ENCODE results near the gene IAH1. TPM values are rescaled to one million over a fixed set of nuclear protein-coding genes. Genes with fewer than 3 reads are reported as not detected.

IAH1 gene
- total RNA-seq, 1 experiment from 2014 or later: 25.0 TPM

DNA sequence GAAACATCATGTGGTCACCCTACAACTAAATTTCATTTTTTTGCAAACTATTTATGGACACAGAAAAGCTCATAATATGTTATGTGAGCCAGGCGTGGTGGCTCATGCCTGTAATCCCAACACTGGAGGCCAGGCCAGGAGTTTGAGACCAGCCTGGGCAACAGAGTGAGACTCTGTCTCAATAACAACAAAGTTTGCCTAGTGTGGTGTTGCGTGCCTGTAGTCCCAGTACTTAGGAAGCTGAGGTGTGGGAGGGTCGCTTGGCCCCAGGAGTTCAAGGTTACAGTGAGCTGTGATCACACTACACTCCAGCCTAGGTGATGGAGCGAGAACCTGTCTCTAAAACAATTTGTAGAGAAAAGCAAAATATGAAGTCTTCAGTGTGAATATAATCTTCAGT, 5.8 kb downstream of the IAH1 start:
- CTCF ChIA-PET: no interaction called here
- H3K4me1 Mint-ChIP-seq (ENCODE audit: low read depth, unreplicated experiment): no peaks in the 10 kb centered on the region
- no peak overlapping the region for H3K4me3 Mint-ChIP-seq (ENCODE audit: low read depth, unreplicated experiment)
- no peak overlapping the region for H3K27ac Mint-ChIP-seq (ENCODE audit: unreplicated experiment)
- H3K36me3 Mint-ChIP-seq (ENCODE audit: insufficient read depth, unreplicated experiment): peaks cover 56% of the 10 kb centered on the region
- BruUV-seq (replicated peaks): no TSS peak
- intact Hi-C loops (cut with micrococcal nuclease; ENCODE audit: unreplicated experiment): no loop called here
- H3K9me3 Mint-ChIP-seq (ENCODE audit: low read depth, unreplicated experiment): peaks cover 3% of the 10 kb centered on the region
- no peak for DNase-seq
- H3K27me3 Mint-ChIP-seq (ENCODE audit: unreplicated experiment): no peaks in the 10 kb centered on the region
- TF ChIP-seq, protein P1, sequence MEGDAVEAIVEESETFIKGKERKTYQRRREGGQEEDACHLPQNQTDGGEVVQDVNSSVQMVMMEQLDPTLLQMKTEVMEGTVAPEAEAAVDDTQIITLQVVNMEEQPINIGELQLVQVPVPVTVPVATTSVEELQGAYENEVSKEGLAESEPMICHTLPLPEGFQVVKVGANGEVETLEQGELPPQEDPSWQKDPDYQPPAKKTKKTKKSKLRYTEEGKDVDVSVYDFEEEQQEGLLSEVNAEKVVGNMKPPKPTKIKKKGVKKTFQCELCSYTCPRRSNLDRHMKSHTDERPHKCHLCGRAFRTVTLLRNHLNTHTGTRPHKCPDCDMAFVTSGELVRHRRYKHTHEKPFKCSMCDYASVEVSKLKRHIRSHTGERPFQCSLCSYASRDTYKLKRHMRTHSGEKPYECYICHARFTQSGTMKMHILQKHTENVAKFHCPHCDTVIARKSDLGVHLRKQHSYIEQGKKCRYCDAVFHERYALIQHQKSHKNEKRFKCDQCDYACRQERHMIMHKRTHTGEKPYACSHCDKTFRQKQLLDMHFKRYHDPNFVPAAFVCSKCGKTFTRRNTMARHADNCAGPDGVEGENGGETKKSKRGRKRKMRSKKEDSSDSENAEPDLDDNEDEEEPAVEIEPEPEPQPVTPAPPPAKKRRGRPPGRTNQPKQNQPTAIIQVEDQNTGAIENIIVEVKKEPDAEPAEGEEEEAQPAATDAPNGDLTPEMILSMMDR (IDR thresholded peaks at IDR 0.05; ENCODE audit: unreplicated experiment): no peak

DNA sequence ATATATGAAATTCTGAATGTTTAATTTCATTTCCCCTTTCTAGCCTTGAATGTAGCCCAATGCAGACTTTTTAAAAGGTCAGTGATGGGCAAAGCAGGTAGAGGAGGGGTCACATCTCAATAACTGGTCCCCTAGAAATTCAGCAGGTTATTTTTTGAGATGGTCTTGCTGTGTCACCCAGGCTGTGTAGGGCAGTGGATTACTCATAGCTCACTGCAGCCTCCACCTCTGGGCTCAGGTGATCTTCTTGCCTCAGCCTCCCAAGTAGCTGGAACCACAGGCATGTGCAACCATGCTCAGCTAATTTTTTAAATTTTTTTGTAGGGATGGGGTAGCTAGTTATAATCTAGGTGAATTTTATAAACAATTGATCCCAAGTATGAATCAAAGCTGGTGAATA, 8.8 kb downstream of the IAH1 start:
- no peak overlapping the region for H3K27ac Mint-ChIP-seq (ENCODE audit: unreplicated experiment)
- no peaks in the 10 kb centered on the region for H3K9me3 Mint-ChIP-seq (ENCODE audit: low read depth, unreplicated experiment)
- BruUV-seq (replicated peaks): no TSS peak
- no peak overlapping the region for H3K4me3 Mint-ChIP-seq (ENCODE audit: low read depth, unreplicated experiment)
- TF ChIP-seq, protein P1 (IDR thresholded peaks at IDR 0.05; ENCODE audit: unreplicated experiment): no peak
- CTCF ChIA-PET: no interaction called here
- intact Hi-C loops (cut with micrococcal nuclease; ENCODE audit: unreplicated experiment): no loop called here
- H3K4me1 Mint-ChIP-seq (ENCODE audit: low read depth, unreplicated experiment): no peaks in the 10 kb centered on the region
- H3K27me3 Mint-ChIP-seq (ENCODE audit: unreplicated experiment): no peaks in the 10 kb centered on the region
- no peak for DNase-seq
- peaks cover 58% of the 10 kb centered on the region for H3K36me3 Mint-ChIP-seq (ENCODE audit: insufficient read depth, unreplicated experiment)

DNA sequence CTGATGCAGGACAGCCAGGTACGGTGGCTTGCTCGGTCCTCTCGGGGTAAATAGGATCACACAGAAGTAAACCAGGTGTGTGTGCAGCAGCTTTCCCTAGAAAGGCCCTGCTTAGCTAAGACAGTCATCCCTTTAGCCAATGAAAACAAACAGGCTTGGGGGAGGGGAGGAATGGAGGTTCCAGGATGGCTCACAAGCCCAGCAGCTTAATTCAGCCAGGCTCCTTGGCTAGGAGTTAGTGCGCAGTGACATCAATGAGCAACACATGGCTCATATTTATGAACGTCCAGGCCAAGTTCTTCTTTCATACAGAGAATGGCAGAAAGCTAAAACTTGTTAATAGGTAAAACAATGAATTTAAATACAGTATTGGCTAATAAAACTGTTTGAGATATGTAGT, 10.2 kb downstream of the IAH1 start:
- no peaks in the 10 kb centered on the region for H3K9me3 Mint-ChIP-seq (ENCODE audit: low read depth, unreplicated experiment)
- no peak overlapping the region for H3K27ac Mint-ChIP-seq (ENCODE audit: unreplicated experiment)
- H3K27me3 Mint-ChIP-seq (ENCODE audit: unreplicated experiment): no peaks in the 10 kb centered on the region
- H3K36me3 Mint-ChIP-seq (ENCODE audit: insufficient read depth, unreplicated experiment): peaks cover 51% of the 10 kb centered on the region
- no TSS peak for BruUV-seq (replicated peaks)
- CTCF ChIA-PET: no interaction called here
- TF ChIP-seq, protein P1 (IDR thresholded peaks at IDR 0.05; ENCODE audit: unreplicated experiment): no peak
- no peaks in the 10 kb centered on the region for H3K4me1 Mint-ChIP-seq (ENCODE audit: low read depth, unreplicated experiment)
- intact Hi-C loops (cut with micrococcal nuclease; ENCODE audit: unreplicated experiment): no loop called here
- no peak for DNase-seq
- H3K4me3 Mint-ChIP-seq (ENCODE audit: low read depth, unreplicated experiment): no peak overlapping the region

DNA sequence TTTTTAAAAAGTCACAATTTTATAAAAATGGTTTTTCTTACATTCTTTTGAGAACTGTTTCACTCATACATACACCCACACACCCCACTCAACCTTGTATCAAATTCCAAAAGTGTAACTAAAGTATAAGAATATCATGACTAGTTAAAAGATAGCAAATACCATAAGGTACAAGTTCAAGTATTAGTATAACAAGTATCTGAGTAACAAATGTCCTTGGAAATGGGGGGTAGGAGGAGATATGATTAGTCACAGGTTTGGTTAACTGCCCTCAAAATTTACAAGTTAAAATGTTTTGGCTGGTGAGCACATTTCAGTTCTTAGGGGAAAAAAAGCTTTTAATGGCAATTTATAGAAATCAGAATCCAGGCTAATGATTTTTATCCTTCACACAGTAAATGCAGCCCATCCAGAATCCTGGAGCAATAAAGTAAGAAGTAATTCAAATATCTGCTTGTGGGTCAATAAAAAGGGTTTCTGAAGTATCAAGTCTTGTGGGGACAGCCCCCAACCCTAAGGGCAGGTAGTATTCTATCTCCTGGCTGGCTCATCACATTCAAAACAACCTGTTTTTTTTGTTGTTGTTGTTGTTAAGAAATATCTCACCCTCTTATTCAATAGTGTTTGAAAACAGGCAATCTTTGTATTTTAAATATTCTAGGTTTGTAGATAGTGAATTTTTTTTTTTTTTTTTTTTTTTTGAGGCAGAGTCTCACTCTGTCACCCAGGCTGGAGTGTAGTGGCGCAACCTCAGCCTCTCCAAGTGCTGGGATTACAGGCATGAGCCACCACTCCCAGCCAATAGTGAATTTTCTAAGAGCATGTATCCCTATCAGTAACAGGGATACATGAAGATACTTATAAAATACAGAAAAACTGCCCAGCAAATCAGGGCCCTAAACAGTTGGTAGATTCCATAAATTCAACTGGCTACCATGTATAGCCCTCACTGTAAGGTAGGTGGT, 14.5 kb downstream of the IAH1 start:
- Mint-ChIP-seq H3K36me3 (ENCODE audit: insufficient read depth, unreplicated experiment) (peaks cover 51% of the 10 kb centered on the region), H3K27me3 (ENCODE audit: unreplicated experiment) (no peaks in the 10 kb centered on the region), H3K27ac (ENCODE audit: unreplicated experiment) (no peak overlapping the region), H3K4me3 (ENCODE audit: low read depth, unreplicated experiment) (no peak overlapping the region), H3K4me1 (ENCODE audit: low read depth, unreplicated experiment) (no peaks in the 10 kb centered on the region), H3K9me3 (ENCODE audit: low read depth, unreplicated experiment) (no peaks in the 10 kb centered on the region)
- TF ChIP-seq, protein P1 (IDR thresholded peaks at IDR 0.05; ENCODE audit: unreplicated experiment): no peak
- no peak for DNase-seq
- BruUV-seq (replicated peaks): no TSS peak
- CTCF ChIA-PET: no interaction called here
- intact Hi-C loops (cut with micrococcal nuclease; ENCODE audit: unreplicated experiment): no loop called here

Measured in Calu3 (cell line).